GM18909 (cell line): ENCODE measurements around the gene TGDS.
"Not testable (repeated sequence)": the region's sequence is repeated elsewhere in the genome, so short reads cannot be mapped to it uniquely, and the experiment has no call there.

ENCODE experiments used
- ATAC-seq: cut with Tn5 transposase; IDR thresholded peaks from one replicate; pipeline ENCODE4 v1.9.1; 2021; ENCODE audit warnings: mild to moderate bottlenecking; ENCODE audit not compliant: unreplicated experiment, poor library complexity

TGDS gene, protein sequence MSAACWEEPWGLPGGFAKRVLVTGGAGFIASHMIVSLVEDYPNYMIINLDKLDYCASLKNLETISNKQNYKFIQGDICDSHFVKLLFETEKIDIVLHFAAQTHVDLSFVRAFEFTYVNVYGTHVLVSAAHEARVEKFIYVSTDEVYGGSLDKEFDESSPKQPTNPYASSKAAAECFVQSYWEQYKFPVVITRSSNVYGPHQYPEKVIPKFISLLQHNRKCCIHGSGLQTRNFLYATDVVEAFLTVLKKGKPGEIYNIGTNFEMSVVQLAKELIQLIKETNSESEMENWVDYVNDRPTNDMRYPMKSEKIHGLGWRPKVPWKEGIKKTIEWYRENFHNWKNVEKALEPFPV

DNA sequence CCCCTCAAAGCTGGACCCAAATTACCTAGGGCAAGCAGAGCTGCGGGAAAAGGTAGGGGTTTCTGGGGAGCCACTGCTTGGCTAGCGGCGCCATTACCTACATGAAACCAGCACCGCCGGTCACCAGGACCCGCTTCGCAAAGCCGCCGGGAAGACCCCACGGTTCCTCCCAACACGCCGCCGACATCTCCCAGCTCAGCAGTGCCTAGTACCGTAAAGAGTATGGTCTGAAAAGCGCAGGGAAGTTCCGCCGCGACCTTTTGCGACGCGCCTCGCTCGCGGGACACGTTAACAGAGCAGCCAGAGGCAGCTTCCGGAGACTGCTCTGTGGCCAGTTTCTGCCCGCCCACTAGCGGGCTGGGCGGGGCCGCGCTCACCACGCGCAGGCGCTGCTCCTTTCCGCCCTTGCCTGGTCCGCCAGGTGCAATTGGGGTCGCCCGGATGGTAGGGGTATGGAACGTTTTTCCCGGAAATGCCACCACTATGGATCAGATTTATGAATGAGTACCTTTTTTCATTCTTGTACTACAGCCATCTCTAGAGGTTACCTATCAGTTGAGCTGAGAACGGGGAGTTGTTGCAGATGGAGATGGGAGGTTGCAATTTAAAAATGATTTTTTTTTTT is at the start of gene TGDS:
TSS of gene TGDS (minus strand) at position 203 of the 625 bp plus-strand sequence. CDS start at position 187, 16 bp downstream.
- peak; percentile 97 for ATAC-seq

DNA sequence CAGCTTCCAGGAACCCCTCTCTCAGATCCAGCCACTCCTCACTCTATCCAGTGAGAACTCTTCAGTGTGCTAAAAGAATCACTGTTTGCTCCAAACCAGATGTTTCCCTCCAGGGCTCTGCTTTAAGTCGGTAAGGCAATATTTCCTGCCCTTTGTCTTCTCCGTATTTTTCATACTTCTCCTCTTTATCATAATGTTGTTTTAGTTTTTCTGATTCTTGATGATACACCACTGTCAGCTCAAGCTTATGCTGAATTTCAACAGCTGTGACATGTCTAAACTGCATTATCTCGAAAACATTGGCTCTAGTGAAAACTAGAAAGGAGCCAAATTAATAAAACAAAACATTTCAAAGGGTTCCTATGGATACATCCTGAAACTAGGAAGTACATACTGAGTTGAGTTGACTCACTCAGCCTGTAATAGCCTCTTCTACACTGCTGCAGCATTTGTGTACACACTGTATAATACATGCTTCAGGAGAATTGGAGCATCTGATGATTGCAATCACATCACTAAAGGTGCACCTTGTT is 45.5 kb upstream of the TGDS start:
- no peak for ATAC-seq

DNA sequence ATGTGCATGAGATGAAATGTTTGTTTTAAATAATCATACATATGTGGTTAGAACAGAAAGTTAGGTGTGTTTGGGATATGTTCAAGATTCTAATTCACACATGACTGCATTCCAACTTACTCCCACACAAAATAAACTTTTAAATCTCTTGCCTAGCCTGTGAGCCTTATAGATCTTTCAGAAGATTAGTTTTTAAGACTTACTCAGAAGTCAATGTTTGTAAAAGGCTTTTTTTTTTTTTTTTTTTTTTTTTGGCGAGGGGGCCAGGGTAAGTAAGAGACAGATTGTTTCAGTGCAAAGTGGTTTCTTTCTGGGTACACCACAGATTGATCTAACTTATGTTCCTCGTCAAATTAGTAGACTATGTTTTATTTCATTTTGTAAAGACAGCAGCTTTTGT is 44.8 kb upstream of the TGDS start:
- ATAC-seq, result no peak

DNA sequence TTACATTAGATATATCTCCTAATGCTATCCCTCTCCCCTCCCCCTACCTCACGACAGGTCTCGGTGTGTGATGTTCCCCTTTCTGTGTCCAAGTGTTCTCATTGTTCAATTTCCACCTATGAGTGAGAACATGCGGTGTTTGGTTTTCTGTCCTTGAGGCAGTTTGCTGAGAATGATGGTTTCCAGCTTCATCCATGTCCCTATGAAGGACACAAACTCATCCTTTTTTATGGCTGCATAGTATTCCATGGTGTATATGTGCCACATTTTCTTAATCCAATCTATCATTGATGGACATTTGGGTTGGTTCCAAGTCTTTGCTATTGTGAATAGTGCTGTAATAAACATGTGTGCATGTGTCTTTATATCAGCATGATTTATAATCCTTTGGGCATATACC is 41.7 kb upstream of the TGDS start:
- not testable (repeated sequence) for ATAC-seq

DNA sequence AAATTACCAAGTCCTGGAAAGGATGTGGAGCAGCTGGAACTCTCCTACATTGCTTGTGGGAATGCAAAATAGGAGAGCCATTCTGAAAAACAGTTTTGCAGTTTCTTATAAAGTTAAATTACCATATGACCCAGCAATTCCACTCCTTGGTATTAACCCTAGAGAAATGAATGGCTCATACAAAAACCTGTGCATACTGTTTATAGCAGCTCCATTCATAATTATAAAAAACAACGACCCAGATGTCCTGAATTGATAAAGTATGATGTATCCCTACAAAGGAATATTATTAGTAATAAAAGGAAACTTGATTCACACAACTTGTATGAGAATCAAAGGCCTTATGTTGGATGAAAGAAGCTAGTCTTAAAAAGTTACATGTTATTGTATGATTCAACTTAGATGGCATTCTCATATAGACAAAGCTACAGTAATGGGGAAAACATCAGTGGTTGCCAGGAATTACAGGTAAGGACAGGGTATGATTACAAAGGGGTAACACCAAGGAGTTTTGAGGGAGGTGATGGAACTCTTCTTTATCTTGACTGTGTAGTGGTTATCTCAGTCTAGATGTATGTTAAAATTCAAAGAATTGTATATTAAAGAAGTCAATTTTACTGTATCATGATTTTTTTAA is 41.1 kb upstream of the TGDS start:
- ATAC-seq, result no peak

DNA sequence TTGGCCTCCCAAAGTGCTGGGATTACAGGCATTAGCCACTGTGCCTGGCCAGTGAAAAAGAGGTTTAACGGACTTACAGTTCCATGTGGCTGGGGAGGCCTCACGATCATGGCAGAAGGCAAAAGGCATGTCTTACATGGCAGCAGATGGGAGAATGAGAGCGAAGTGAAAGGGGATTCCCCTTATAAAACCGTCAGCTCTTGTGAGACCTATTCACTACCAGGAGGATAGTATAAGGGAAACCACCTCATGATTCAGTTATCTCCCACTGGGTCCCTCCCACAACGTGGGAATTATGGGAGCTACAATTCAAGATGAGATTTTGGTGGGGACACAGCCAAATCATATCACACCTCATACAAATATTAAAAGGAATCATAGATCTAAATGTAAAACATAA is 40.1 kb upstream of the TGDS start:
- ATAC-seq, result not testable (repeated sequence)

DNA sequence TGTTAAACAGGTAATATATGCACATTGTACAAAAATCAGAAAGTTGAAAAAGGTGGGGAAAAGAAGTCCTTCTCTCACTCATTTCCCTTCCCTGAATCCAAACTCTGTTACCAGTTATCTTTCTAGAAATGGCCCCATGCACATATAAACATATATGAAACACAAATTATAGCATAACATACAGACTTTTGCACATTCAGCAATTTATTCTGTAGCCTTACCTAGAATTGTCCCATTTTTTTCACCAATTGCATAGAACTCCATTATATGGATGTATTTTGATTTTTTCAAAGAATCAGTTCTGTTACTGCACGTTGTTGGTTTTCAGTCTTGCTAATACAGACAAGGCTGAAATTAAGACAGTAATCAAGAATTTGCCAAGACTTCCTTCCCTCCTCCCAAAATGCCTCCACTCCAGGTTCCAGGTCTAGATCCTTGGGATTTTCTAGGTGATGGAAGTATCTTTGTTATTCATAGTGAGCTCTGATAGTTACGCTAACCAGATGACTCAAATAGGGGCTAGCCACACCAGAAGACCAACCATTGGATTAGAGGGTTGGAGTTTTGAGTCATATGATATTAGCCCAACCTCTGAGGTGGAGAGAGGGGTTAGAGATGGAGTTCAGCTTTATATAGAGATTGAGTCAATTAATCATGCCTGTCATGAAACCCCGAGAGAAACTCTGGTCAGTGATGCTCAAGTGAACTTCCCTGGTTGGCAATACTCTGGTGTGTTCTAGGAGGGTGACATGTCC is 36.5 kb upstream of the TGDS start:
- ATAC-seq, result no peak

DNA sequence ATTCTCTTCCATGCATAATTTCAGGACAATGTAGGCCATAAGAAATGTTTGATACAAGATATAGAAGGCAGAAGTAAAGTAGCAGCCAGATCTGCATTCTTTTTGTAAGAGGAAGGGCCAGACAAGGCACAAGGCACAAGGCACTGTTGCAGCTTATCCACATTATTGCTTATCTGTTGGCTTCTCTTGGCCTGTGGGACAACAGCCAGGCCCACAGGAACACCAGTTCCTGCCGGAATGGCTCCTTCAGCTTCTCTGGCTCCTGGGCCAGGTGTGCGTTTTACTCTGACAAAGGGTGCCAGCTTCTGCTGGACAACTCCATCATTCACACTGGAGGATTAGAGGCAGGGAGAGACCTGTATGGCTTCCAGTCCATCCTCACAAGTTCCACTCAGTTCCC is 34.9 kb upstream of the TGDS start:
- ATAC-seq, result no peak

DNA sequence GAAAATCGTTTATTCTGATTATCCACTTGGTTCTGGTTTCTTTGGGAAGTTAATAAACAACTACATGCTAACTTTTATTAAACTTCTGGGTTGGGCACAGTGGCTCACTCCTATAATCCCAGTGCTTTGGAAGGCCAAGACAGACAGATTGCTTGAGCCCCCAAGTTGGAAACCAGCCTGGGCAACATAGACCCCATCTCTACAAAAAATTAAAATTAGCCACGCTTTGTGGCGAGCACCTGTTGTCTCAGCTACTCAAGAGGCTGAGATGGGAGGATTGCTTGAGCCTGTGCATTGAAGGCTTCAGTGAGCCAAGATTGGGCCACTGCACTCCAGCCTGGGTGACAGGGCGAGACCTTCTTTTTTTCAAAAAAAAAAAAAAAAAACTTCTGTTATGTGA is 27.4 kb upstream of the TGDS start:
- no peak for ATAC-seq

DNA sequence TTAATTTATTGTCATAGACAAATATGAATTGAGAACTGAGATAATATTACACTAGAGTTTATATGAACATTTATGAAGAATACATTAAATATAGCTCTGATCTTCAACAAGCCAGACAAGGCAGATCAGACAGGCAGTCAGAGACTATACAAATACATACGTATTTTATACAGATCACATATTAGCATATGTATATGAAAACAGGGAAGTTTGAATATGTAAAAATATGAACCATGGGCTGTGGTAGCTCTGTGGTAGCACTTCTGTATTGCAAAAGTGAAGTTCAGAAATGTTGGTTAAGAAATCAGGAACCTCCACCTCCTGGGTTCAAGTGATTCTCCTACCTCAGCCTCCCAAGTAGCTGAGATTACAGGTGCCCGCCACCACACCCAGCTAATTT is 26.4 kb upstream of the TGDS start:
- ATAC-seq, result no peak

DNA sequence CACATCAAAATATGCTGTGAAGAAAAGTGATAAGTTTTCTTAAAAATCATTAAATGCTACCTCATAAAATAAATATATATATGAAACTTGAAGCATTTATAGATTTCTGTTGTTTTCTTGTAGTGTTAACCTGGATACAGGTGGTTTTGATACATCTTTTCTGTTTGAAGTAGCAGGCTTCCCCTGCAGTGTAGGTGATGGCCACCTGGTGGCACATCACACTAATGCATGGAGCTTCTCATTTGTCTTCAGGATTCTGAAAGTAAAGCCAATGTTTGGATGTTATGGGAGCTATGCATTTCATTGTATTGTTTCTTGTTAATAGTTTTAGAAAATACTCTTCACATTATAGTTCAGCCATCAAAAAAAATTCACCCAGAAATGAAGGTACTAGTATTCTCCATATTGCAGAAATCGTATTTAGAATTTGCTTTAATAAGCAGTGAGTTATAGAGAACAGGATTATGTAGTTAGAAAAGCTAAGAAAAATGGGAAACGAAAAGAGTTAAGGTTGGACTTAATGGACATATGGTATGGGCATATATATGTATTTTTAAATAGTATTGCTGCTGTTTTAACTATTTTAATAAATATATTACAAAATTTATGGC is 24.4 kb upstream of the TGDS start:
- ATAC-seq, result peak; percentile 79

DNA sequence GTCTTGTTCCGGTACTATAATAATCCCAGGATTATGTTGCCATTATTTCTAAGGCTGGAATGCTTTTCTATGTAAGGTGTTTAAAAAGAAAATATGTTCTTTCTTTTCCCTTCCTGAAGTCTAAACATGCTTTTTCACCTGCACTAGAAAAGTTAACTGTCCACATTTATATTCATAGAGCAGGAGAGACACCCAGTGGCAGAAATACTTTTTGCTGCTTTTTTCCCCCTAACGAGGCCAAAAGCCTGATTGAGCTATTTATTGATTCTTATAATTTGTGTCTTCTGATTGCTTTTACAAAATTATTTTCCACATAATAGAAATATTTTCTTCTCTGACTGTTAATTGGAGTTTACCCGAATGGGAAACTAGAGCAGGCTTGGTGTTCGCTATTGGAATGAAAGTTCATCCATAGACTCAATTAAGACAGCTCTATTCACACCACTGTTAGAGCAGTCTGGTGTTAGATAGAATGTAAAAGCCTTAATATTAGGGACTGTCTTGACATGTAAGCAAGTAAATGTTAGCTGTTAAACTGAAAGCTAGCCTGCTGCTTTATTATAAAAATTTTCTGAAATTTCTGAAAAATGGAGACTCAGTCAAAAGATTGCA is 21.5 kb upstream of the TGDS start:
- ATAC-seq, result peak; percentile 71

DNA sequence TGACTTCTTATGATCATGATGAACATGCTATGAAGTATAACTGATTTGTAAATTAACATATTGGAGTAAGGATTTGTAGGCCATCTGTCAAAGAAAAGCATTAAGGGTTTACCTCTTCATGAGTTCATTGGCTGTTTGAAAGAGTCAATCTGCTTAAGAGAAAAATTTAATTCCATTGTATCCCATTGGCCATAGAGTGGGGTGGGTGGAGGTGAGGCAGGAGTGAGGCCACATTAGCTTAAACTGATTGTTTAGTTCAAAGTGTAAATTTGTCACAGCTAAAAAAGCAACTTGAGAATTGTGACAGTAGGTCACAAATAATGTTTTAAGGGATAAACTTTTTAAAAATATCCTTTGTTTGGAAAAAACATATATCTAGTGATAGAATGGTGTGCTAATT is 17.1 kb upstream of the TGDS start:
- no peak for ATAC-seq

DNA sequence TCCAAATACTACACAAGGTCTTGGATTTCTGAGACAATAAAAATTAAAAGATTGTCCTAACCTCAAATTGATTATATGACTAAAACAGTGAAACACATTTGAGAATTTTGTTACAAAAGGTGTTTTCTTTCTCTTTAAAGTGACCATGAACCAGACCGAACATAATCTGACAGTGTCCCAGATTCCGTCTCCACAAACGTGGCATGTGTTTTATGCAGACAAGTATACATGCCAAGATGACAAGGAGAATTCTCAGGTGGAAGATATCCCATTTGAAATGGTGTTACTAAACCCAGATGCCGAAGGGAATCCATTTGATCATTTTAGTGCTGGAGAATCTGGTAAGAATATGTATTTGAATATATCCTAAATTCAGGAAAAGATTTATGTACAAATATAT is 16.1 kb upstream of the TGDS start:
- ATAC-seq, result no peak

DNA sequence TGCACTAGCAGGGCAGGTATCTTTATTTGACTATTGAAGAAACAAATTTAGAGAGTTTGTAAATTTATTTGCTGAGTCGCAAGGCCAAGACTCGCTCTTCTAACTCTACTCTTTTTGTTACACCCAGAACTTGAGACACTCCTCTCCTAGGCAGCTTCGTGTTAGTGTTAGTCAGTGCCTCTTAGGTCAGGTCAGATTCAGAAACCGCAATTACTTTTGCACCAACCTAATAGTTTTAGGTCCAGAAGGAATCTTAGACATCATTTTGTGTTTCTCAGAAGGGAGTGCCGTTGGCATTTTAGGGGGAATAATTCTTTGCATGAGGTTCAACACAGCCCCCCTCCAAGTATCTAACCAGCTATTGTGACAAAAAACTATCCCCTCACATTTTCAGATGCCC is 14.5 kb upstream of the TGDS start:
- no peak for ATAC-seq

DNA sequence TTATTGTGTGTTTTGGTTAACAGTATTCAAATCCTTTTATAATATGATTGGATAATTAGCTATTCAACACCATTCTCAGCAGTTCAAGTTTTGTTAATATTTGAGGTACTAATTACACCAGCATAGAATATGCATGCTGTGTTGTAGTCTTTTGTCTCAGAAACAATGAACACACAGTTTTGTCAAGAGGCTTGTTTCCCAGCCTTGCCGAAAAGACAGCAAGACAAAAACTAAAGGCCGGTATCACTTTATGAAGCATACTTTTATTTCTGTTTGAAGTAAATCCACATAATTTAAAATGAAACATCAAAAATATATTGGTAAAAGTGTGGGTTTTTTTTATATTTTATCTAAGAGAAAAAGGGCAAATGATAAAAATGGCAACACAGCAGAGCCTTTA is 13.2 kb upstream of the TGDS start:
- no peak for ATAC-seq

DNA sequence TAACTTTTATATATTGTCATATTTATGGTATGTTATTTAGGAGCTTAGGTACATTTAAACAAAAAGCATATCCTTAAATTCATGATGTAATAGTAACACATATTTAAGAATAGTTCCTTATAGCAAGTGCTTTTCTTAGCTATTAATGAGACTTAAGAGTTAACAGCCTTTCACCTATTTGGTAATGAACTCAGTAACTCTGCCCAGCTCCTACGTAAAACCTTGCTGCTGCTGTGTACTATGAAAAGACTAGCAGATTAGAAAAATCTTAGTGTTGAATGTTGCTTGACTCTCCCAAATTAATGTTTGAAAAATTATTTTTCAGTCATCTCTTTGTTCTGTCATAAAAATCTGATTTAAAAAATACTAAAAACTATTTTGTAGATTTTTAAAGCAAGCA is 12.6 kb upstream of the TGDS start:
- ATAC-seq, result no peak

DNA sequence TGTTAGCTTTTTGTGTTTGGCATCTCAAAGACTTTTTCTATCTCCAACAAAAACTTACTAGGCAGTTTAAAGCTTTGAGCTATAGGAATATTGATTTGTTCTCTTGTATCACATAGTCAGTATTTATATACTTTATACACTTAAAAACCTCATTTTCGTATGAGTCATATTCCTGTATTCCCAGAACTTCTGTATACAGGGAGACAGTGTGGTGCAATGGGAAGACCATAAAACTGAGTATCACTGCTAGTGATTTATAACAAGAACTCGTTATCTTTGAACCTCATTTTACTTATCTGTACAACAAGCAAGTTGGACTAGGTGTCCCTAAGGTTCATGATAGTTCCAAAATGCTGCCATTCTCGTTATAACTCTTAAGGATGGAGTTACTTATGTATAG is 12.0 kb upstream of the TGDS start:
- ATAC-seq, result no peak

DNA sequence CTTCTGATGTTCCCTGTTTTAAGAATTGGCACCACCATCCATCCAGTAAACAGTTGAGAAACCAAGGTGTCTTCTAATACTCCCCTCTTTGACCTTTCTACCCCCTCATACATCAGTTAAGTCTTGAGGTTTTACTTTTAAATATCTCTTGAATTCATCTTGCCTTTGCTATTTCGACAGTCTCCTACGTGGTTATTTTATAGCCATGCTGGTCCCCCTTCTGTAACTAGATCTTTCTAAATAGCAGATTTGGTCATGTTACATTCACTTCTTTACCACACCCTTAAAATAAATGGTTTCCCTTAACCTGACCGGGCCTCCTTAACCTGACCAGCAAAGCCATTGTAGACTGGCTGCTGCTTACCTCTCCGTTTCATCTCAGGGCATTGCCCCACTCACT is 11.1 kb upstream of the TGDS start:
- ATAC-seq, result no peak

DNA sequence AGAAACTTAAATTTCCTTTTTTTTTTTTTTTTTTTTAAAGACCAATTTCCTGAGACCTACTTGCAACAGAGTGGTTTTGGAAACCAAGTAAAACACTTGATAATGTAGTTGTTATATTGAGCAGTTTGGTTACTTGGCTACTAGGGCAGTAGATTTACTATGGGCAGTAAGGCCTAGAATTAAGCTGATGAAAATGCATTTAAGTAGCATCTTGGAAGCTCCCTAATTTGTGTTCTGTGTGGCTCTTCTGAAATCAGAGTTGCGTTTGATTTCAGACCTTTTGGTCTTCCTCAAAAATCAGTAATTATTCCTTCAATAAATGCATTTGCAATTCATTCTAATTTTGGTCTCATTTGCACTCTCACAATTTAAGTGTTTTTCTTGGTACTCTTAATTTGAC is 6.5 kb upstream of the TGDS start:
- no peak for ATAC-seq
